NCI-H2029 (cell line): Measurements from ENCODE around the gene ATRX.

ENCODE experiments used
- DNase-seq: peaks from one replicate; lab custom pipeline; 2025; lab: John Stamatoyannopoulos, UW

ATRX gene

GRCh38 chrX:77493677-77494553 lies 292.1 kb downstream of the ATRX start:
- peak; percentile 0 for DNase-seq

GRCh38 chrX:77484045-77484444 lies 302.0 kb downstream of the ATRX start:
- no peak for DNase-seq

GRCh38 chrX:77455437-77455836 lies 330.6 kb downstream of the ATRX start:
- DNase-seq, result no peak
